GM20000 (cell line): ENCODE data around the gene DSG2.

Experiments used
- DNase-seq: peaks from one replicate; pipeline ENCODE4 v3.0.0; 2012; ENCODE audit warnings: low spot score
- TF ChIP-seq, protein P1 (sequence below): IDR thresholded peaks from 2 replicates; pipeline ENCODE4 v1.5.1; 2012; ENCODE audit warnings: mild to moderate bottlenecking, control low read depth; ENCODE audit errors: extremely low read depth, missing control alignments

DSG2 gene

GRCh38 chr18:31590570-31590969 is 92.6 kb downstream of the DSG2 start:
- TF ChIP-seq, protein P1, sequence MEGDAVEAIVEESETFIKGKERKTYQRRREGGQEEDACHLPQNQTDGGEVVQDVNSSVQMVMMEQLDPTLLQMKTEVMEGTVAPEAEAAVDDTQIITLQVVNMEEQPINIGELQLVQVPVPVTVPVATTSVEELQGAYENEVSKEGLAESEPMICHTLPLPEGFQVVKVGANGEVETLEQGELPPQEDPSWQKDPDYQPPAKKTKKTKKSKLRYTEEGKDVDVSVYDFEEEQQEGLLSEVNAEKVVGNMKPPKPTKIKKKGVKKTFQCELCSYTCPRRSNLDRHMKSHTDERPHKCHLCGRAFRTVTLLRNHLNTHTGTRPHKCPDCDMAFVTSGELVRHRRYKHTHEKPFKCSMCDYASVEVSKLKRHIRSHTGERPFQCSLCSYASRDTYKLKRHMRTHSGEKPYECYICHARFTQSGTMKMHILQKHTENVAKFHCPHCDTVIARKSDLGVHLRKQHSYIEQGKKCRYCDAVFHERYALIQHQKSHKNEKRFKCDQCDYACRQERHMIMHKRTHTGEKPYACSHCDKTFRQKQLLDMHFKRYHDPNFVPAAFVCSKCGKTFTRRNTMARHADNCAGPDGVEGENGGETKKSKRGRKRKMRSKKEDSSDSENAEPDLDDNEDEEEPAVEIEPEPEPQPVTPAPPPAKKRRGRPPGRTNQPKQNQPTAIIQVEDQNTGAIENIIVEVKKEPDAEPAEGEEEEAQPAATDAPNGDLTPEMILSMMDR, result no peak
- DNase-seq, result no peak

DNA sequence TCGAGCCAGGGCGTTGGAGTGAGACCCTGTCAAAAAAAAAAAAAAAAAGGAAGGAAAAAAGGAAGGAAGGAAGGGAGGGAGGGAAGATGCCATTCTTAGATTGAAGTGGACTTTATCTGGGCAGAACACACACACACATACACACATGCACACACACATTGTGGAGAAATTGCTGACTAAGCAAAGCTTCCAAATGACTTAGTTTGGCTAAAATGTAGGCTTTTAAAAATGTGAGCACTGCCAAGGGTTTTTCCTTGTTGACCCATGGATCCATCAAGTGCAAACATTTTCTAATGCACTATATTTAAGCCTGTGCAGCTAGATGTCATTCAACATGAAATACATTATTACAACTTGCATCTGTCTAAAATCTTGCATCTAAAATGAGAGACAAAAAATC is 93.1 kb downstream of the DSG2 start:
- no peak for DNase-seq
- TF ChIP-seq, protein P1, result no peak

DNA sequence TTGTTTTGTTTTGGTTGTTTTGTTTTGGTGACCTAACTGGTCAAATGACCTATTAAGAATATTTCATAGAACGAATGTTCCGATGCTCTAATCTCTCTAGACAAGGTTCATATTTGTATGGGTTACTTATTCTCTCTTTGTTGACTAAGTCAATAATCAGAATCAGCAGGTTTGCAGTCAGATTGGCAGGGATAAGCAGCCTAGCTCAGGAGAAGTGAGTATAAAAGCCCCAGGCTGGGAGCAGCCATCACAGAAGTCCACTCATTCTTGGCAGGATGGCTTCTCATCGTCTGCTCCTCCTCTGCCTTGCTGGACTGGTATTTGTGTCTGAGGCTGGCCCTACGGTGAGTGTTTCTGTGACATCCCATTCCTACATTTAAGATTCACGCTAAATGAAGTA is 93.7 kb downstream of the DSG2 start, which contains the start of gene TTR:
TTR (plus strand) TSS at position 250 of the 400 bp plus-strand sequence; CDS start at position 276, 26 bp downstream.
- TF ChIP-seq, protein P1, result no peak
- DNase-seq, result no peak

DNA sequence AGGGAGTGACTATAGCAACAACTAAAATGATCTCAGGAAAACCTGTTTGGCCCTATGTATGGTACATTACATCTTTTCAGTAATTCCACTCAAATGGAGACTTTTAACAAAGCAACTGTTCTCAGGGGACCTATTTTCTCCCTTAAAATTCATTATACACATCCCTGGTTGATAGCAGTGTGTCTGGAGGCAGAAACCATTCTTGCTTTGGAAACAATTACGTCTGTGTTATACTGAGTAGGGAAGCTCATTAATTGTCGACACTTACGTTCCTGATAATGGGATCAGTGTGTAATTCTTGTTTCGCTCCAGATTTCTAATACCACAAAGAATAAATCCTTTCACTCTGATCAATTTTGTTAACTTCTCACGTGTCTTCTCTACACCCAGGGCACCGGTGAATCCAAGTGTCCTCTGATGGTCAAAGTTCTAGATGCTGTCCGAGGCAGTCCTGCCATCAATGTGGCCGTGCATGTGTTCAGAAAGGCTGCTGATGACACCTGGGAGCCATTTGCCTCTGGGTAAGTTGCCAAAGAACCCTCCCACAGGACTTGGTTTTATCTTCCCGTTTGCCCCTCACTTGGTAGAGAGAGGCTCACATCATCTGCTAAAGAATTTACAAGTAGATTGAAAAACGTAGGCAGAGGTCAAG is 94.7 kb downstream of the DSG2 start:
- DNase-seq, result no peak
- TF ChIP-seq, protein P1, result no peak

DNA sequence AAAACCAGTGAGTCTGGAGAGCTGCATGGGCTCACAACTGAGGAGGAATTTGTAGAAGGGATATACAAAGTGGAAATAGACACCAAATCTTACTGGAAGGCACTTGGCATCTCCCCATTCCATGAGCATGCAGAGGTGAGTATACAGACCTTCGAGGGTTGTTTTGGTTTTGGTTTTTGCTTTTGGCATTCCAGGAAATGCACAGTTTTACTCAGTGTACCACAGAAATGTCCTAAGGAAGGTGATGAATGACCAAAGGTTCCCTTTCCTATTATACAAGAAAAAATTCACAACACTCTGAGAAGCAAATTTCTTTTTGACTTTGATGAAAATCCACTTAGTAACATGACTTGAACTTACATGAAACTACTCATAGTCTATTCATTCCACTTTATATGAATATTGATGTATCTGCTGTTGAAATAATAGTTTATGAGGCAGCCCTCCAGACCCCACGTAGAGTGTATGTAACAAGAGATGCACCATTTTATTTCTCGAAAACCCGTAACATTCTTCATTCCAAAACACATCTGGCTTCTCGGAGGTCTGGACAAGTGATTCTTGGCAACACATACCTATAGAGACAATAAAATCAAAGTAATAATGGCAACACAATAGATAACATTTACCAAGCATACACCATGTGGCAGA is 97.3 kb downstream of the DSG2 start:
- no peak for DNase-seq
- TF ChIP-seq, protein P1, result no peak

DNA sequence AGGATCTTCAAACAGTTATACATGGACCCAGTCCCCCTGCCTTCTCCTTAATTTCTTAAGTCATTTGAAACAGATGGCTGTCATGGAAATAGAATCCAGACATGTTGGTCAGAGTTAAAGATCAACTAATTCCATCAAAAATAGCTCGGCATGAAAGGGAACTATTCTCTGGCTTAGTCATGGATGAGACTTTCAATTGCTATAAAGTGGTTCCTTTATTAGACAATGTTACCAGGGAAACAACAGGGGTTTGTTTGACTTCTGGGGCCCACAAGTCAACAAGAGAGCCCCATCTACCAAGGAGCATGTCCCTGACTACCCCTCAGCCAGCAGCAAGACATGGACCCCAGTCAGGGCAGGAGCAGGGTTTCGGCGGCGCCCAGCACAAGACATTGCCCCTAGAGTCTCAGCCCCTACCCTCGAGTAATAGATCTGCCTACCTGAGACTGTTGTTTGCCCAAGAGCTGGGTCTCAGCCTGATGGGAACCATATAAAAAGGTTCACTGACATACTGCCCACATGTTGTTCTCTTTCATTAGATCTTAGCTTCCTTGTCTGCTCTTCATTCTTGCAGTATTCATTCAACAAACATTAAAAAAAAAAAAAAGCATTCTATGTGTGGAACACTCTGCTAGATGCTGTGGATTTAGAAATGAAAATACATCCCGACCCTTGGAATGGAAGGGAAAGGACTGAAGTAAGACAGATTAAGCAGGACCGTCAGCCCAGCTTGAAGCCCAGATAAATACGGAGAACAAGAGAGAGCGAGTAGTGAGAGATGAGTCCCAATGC is 98.3 kb downstream of the DSG2 start:
- TF ChIP-seq, protein P1, result no peak
- DNase-seq, result no peak

DNA sequence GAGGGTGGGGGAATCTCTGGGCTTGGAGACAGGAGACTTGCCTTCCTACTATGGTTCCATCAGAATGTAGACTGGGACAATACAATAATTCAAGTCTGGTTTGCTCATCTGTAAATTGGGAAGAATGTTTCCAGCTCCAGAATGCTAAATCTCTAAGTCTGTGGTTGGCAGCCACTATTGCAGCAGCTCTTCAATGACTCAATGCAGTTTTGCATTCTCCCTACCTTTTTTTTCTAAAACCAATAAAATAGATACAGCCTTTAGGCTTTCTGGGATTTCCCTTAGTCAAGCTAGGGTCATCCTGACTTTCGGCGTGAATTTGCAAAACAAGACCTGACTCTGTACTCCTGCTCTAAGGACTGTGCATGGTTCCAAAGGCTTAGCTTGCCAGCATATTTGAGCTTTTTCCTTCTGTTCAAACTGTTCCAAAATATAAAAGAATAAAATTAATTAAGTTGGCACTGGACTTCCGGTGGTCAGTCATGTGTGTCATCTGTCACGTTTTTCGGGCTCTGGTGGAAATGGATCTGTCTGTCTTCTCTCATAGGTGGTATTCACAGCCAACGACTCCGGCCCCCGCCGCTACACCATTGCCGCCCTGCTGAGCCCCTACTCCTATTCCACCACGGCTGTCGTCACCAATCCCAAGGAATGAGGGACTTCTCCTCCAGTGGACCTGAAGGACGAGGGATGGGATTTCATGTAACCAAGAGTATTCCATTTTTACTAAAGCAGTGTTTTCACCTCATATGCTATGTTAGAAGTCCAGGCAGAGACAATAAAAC is 100.2 kb downstream of the DSG2 start:
- no peak for DNase-seq
- TF ChIP-seq, protein P1, result no peak
